Measurements from ENCODE around the gene ADAMTS2.

ADAMTS2 gene

GRCh38 chr5:179268966-179269693, 76.1 kb downstream of the ADAMTS2 start:
- DNase-seq (ENCODE audit: extremely low spot score): no peak
- ChIA-PET CTCF (no interaction called here), POLR2A (no interaction called here)
- TF ChIP-seq PKNOX1 (IDR thresholded peaks at IDR 0.05) (no peak), SUZ12 (IDR thresholded peaks at IDR 0.05) (no peak), HDGF (IDR thresholded peaks at IDR 0.05; ENCODE audit: borderline replicate concordance) (no peak), LEF1 (IDR thresholded peaks at IDR 0.05; ENCODE audit: borderline replicate concordance) (no peak), FOXA1 (IDR thresholded peaks at IDR 0.05) (no peak), ARNT (IDR thresholded peaks at IDR 0.05) (no peak), SP1 (IDR thresholded peaks at IDR 0.05) (no peak), L3MBTL2 (conservative IDR thresholded peaks at IDR 0.05) (no peak), TARDBP (IDR thresholded peaks at IDR 0.05) (no peak), CTBP1 (IDR thresholded peaks at IDR 0.05; ENCODE audit: borderline replicate concordance) (no peak), ZNF384 (IDR thresholded peaks at IDR 0.05) (no peak), FOXK2 (IDR thresholded peaks at IDR 0.05) (no peak), ELF4 (IDR thresholded peaks at IDR 0.05) (no peak), NFRKB (IDR thresholded peaks at IDR 0.05) (no peak), FOXM1 (IDR thresholded peaks at IDR 0.05; ENCODE audit: borderline replicate concordance) (no peak)

- CTCF ChIA-PET: no interaction called here
- POLR2A ChIA-PET: no interaction called here
- no peak for DNase-seq (ENCODE audit: extremely low spot score)
- TF ChIP-seq L3MBTL2 (conservative IDR thresholded peaks at IDR 0.05): no peak
- no peak for TF ChIP-seq SP1 (IDR thresholded peaks at IDR 0.05)
- TF ChIP-seq HDGF (IDR thresholded peaks at IDR 0.05; ENCODE audit: borderline replicate concordance): no peak
- TF ChIP-seq ELF4 (IDR thresholded peaks at IDR 0.05): no peak
- no peak for TF ChIP-seq CTBP1 (IDR thresholded peaks at IDR 0.05; ENCODE audit: borderline replicate concordance)
- no peak for TF ChIP-seq FOXK2 (IDR thresholded peaks at IDR 0.05)
- no peak for TF ChIP-seq TARDBP (IDR thresholded peaks at IDR 0.05)
- TF ChIP-seq LEF1 (IDR thresholded peaks at IDR 0.05; ENCODE audit: borderline replicate concordance): no peak
Observed at GRCh38 chr5:179268399-179268952, 76.8 kb downstream of the ADAMTS2 start.

GRCh38 chr5:179267671-179268083, 77.6 kb downstream of the ADAMTS2 start:
- TF ChIP-seq FOXA1 (IDR thresholded peaks at IDR 0.05): no peak
- TF ChIP-seq LEF1 (IDR thresholded peaks at IDR 0.05; ENCODE audit: borderline replicate concordance): no peak
- no peak for TF ChIP-seq ZNF384 (IDR thresholded peaks at IDR 0.05)
- no peak for TF ChIP-seq ARNT (IDR thresholded peaks at IDR 0.05)
- TF ChIP-seq FOXM1 (IDR thresholded peaks at IDR 0.05; ENCODE audit: borderline replicate concordance): no peak
- TF ChIP-seq SUZ12 (IDR thresholded peaks at IDR 0.05): no peak
- TF ChIP-seq NFRKB (IDR thresholded peaks at IDR 0.05): no peak
- TF ChIP-seq SP1 (IDR thresholded peaks at IDR 0.05): no peak
- TF ChIP-seq PKNOX1 (IDR thresholded peaks at IDR 0.05): no peak
- TF ChIP-seq FOXK2 (IDR thresholded peaks at IDR 0.05): no peak
- TF ChIP-seq BHLHE40 (IDR thresholded peaks at IDR 0.05; ENCODE audit: borderline replicate concordance): no peak
- CTCF ChIA-PET: no interaction called here
- POLR2A ChIA-PET: no interaction called here
- no peak for DNase-seq (ENCODE audit: extremely low spot score)

GRCh38 chr5:179267071-179267670, 78.1 kb downstream of the ADAMTS2 start:
- DNase-seq (ENCODE audit: extremely low spot score): no peak
- CTCF ChIA-PET: no interaction called here
- POLR2A ChIA-PET: no interaction called here
- TF ChIP-seq LEF1 (IDR thresholded peaks at IDR 0.05; ENCODE audit: borderline replicate concordance) (no peak), PKNOX1 (IDR thresholded peaks at IDR 0.05) (no peak), SUZ12 (IDR thresholded peaks at IDR 0.05) (no peak), L3MBTL2 (conservative IDR thresholded peaks at IDR 0.05) (no peak), ZNF384 (IDR thresholded peaks at IDR 0.05) (no peak), ARNT (IDR thresholded peaks at IDR 0.05) (no peak), NFRKB (IDR thresholded peaks at IDR 0.05) (no peak), HDGF (IDR thresholded peaks at IDR 0.05; ENCODE audit: borderline replicate concordance) (no peak), BHLHE40 (IDR thresholded peaks at IDR 0.05; ENCODE audit: borderline replicate concordance) (no peak), FOXA1 (IDR thresholded peaks at IDR 0.05) (no peak), FOXM1 (IDR thresholded peaks at IDR 0.05; ENCODE audit: borderline replicate concordance) (no peak)

GRCh38 chr5:179266291-179267070, 78.8 kb downstream of the ADAMTS2 start:
- no peak for TF ChIP-seq CTBP1 (IDR thresholded peaks at IDR 0.05; ENCODE audit: borderline replicate concordance)
- TF ChIP-seq FOXA1 (IDR thresholded peaks at IDR 0.05): no peak
- TF ChIP-seq SP1 (IDR thresholded peaks at IDR 0.05): no peak
- TF ChIP-seq FOXM1 (IDR thresholded peaks at IDR 0.05; ENCODE audit: borderline replicate concordance): no peak
- no peak for TF ChIP-seq SUZ12 (IDR thresholded peaks at IDR 0.05)
- ChIA-PET CTCF (no interaction called here), POLR2A (no interaction called here)
- no peak for DNase-seq (ENCODE audit: extremely low spot score)
